ENCODE measurements around the gene MSH4.
"Not testable (repeated sequence)": the region's sequence is repeated elsewhere in the genome, so short reads cannot be mapped to it uniquely, and the experiment has no call there.

Gene MSH4

GRCh38 chr1:75797606-75798216 lies 1.0 kb downstream of the MSH4 start:
- DNase-seq = no peak

GRCh38 chr1:75801480-75801879 lies 4.8 kb downstream of the MSH4 start:
- DNase-seq = not testable (repeated sequence)

GRCh38 chr1:75808921-75809320 lies 12.2 kb downstream of the MSH4 start:
- no peak for DNase-seq

GRCh38 chr1:75810113-75810512 lies 13.4 kb downstream of the MSH4 start:
- DNase-seq = not testable (repeated sequence)

GRCh38 chr1:75811211-75811981 lies 14.7 kb downstream of the MSH4 start:
- no peak for DNase-seq

GRCh38 chr1:75812065-75812464 lies 15.4 kb downstream of the MSH4 start:
- no peak for DNase-seq

- not testable (repeated sequence) for DNase-seq
These were observed 26.9 kb downstream of the MSH4 start for GRCh38 chr1:75823596-75823995.

- DNase-seq = no peak
These were observed 39.9 kb downstream of the MSH4 start for GRCh38 chr1:75836528-75837100.

- no peak for DNase-seq
These were observed 41.4 kb downstream of the MSH4 start for GRCh38 chr1:75838079-75838478.

- DNase-seq = no peak
These were observed 44.7 kb downstream of the MSH4 start for GRCh38 chr1:75841421-75841820.

GRCh38 chr1:75845576-75845975 lies 48.9 kb downstream of the MSH4 start:
- DNase-seq = no peak

- no peak for DNase-seq
These were observed 58.3 kb downstream of the MSH4 start for GRCh38 chr1:75855010-75855409.

- no peak for DNase-seq
These were observed 59.1 kb downstream of the MSH4 start for GRCh38 chr1:75855734-75856133.

GRCh38 chr1:75861831-75862230 lies 65.1 kb downstream of the MSH4 start:
- DNase-seq = no peak

GRCh38 chr1:75870951-75871350 lies 74.3 kb downstream of the MSH4 start:
- no peak for DNase-seq

- DNase-seq = no peak
These were observed 83.3 kb downstream of the MSH4 start for GRCh38 chr1:75879985-75880384.

GRCh38 chr1:75884437-75884836 lies 87.8 kb downstream of the MSH4 start:
- DNase-seq = no peak

- DNase-seq = no peak
These were observed 104.7 kb downstream of the MSH4 start for GRCh38 chr1:75901371-75901770.

- DNase-seq = no peak
These were observed 112.1 kb downstream of the MSH4 start for GRCh38 chr1:75908717-75909152.

- DNase-seq = no peak
These were observed 120.2 kb downstream of the MSH4 start for GRCh38 chr1:75916834-75917233.

- DNase-seq = no peak
These were observed 126.0 kb downstream of the MSH4 start for GRCh38 chr1:75922698-75923097.

GRCh38 chr1:75932304-75932703 lies 135.6 kb downstream of the MSH4 start, which contains the start of gene ASB17:
TSS of gene ASB17 (minus strand) at chr1:75932404. CDS start at chr1:75932291, 113 bp downstream.
- DNase-seq = no peak

GRCh38 chr1:75937034-75937433 lies 140.4 kb downstream of the MSH4 start:
- DNase-seq = no peak

- DNase-seq = not testable (repeated sequence)
These were observed 146.4 kb downstream of the MSH4 start for GRCh38 chr1:75943037-75943436.

All from activated CD4-positive, CD25-positive, alpha-beta regulatory T cell (primary cell).